Tibial artery (tissue), 4 donors: ENCODE data around the gene HDAC2.

Experiments used
- DNase-seq, 2 donors: peaks; one replicate each; pipeline ENCODE4 v3.0.0-alpha.2; 2019
- H3K27ac ChIP-seq, 2 donors: fragments of 200-600 bp; sonication (generic) in 1 of 2; 1 replicate in 1 of 2; 2 replicates in 1 of 2; pipeline ENCODE4 v1.5.1; 2018 to 2019; ENCODE audit warnings: mild to moderate bottlenecking in 1 of 2
- H3K27me3 ChIP-seq, 2 donors: fragments of 200-600 bp; sonication (generic) in 1 of 2; one replicate each; pipeline versions ENCODE4 v1.5.1 to v1.6.0; 2016 to 2019
- H3K36me3 ChIP-seq, 3 donors: fragments of 200-600 bp; sonication (generic) in 2 of 3; one replicate each; pipeline ENCODE4 v1.5.1; 2016 to 2019; ENCODE audit warnings: mild to moderate bottlenecking in 2 of 3
- H3K4me1 ChIP-seq, 4 donors: fragments of 200-600 bp; sonication (generic) in 2 of 4; 1 replicate in 3 of 4; 2 replicates in 1 of 4; pipeline ENCODE4 v1.5.1; 2016 to 2019
- H3K4me3 ChIP-seq, 2 donors: fragments of 200-600 bp; sonication (generic) in 1 of 2; 1 replicate in 1 of 2; 2 replicates in 1 of 2; pipeline ENCODE4 v1.5.1; 2018 to 2019; ENCODE audit warnings: mild to moderate bottlenecking in 2 of 2
- H3K9me3 ChIP-seq, 3 donors: fragments of 200-600 bp; sonication (generic) in 1 of 3; one replicate each; pipeline ENCODE4 v1.5.1; 2016 to 2019
- CTCF ChIP-seq, 2 experiments: fragments of 200-600 bp in 1 of 2; fragments of 450-650 bp in 1 of 2; IDR thresholded peaks; one replicate each; pipeline ENCODE4 v1.5.1; 2017 to 2019; ENCODE audit warnings: antibody characterized with exemption in 2 of 2, mild to moderate bottlenecking in 1 of 2, moderate library complexity in 1 of 2
- intact Hi-C: fragments of 100-400 bp; cut with DNase I; formaldehyde crosslinking; loops from one replicate; pipeline ENCODE4 v1.15.0; 2023; ENCODE audit warnings: low total_unique reads

HDAC2 gene

GRCh38 chr6:113908801-113909200 is 62.1 kb downstream of the HDAC2 start:
- H3K36me3 ChIP-seq = no peaks in the 10 kb centered on the region
- peaks cover 0 to 9% (median 6%) of the 10 kb centered on the region in 4 donors for H3K4me1 ChIP-seq
- no peak overlapping the region for H3K27ac ChIP-seq
- no peak overlapping the region for H3K4me3 ChIP-seq
- intact Hi-C loops = no loop called here
- no peaks in the 10 kb centered on the region for H3K9me3 ChIP-seq
- no peak for DNase-seq
- H3K27me3 ChIP-seq = no peaks in the 10 kb centered on the region
- no peak for TF ChIP-seq CTCF (IDR thresholded peaks at IDR 0.05)

- H3K9me3 ChIP-seq = no peaks in the 10 kb centered on the region
- no peaks in the 10 kb centered on the region for H3K36me3 ChIP-seq
- no peaks in the 10 kb centered on the region for H3K27me3 ChIP-seq
- no peak overlapping the region for H3K4me3 ChIP-seq
- H3K27ac ChIP-seq = no peak overlapping the region
- no peak for TF ChIP-seq CTCF (IDR thresholded peaks at IDR 0.05)
- peaks cover 0 to 11% (median 6%) of the 10 kb centered on the region in 4 donors for H3K4me1 ChIP-seq
- intact Hi-C loops = no loop called here
- DNase-seq = no peak
Observed at GRCh38 chr6:113907102-113907815, 63.7 kb downstream of the HDAC2 start.

- H3K4me3 ChIP-seq = no peak overlapping the region
- H3K27ac ChIP-seq = no peak overlapping the region
- DNase-seq = peak; percentile 46 to 62
Observed at GRCh38 chr6:113903666-113904330, 67.2 kb downstream of the HDAC2 start.

GRCh38 chr6:113901482-113901881 is 69.5 kb downstream of the HDAC2 start:
- H3K4me1 ChIP-seq = peaks cover 0 to 11% (median 6%) of the 10 kb centered on the region in 4 donors
- intact Hi-C loops = no loop called here
- no peak overlapping the region for H3K4me3 ChIP-seq
- no peaks in the 10 kb centered on the region for H3K9me3 ChIP-seq
- no peak for DNase-seq
- no peaks in the 10 kb centered on the region for H3K27me3 ChIP-seq
- H3K27ac ChIP-seq = no peak overlapping the region
- TF ChIP-seq CTCF (IDR thresholded peaks at IDR 0.05) = no peak
- H3K36me3 ChIP-seq = no peaks in the 10 kb centered on the region

More at GRCh38 chr6:113903666-113904330, 67.2 kb downstream of the HDAC2 start:
- intact Hi-C loops = no loop called here
- Histone ChIP-seq H3K9me3 (no peaks in the 10 kb centered on the region), H3K36me3 (no peaks in the 10 kb centered on the region), H3K27me3 (no peaks in the 10 kb centered on the region), H3K4me1 (peaks cover 0 to 11% (median 6%) of the 10 kb centered on the region in 4 donors)
- no peak for TF ChIP-seq CTCF (IDR thresholded peaks at IDR 0.05)

DNA sequence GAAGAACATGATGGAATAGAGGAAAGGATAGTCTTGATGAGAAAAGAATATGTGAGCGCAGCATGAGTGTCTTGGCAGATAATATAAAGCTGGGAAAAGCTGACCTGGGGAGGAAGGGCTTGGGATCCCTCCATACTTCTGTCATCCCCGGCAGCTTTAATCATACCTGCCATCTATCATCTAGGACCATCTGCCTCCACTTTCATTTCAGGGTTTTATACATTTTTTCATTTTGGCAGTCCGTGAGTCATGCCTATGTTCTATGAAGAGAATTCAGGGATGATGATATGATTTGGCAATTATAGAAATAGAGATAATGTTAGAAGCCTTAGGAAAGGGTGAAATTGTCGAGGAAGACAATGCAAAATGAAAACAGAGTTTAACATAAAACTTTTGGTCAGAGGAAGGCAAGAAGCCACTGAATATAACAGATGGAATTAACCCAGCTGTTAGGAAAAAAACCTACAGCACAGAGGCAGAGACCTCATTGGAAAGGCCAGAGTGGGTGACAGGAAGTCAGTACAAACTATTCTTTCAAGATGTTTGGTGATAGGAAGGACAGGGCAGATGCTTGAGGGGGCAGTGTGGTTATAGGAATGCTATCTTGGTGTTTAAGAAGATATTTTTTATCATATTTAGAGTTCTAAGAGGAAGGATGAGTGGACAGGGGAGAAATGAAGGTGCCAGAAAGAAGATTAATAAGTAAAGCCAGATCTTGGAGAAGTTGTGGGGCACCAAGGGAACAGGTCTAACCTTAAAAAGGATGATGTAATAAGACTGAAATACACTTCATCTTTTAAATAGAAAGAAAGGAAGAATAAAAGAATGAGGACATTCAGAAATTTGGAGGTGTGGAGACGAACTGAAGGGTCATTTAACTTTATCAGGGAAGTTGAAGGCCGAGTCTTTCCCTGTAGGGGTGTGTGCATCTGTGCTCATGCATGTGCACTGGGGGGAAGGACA is 76.0 kb downstream of the HDAC2 start:
- H3K27ac ChIP-seq = no peak overlapping the region
- no peak overlapping the region for H3K4me3 ChIP-seq
- no peaks in the 10 kb centered on the region for H3K9me3 ChIP-seq
- H3K27me3 ChIP-seq = no peaks in the 10 kb centered on the region
- intact Hi-C loops = no loop called here
- TF ChIP-seq CTCF (IDR thresholded peaks at IDR 0.05) = no peak
- DNase-seq = no peak
- no peaks in the 10 kb centered on the region for H3K36me3 ChIP-seq
- no peaks in the 10 kb centered on the region for H3K4me1 ChIP-seq
